Measurements from ENCODE around the gene ACOX3.

DNA sequence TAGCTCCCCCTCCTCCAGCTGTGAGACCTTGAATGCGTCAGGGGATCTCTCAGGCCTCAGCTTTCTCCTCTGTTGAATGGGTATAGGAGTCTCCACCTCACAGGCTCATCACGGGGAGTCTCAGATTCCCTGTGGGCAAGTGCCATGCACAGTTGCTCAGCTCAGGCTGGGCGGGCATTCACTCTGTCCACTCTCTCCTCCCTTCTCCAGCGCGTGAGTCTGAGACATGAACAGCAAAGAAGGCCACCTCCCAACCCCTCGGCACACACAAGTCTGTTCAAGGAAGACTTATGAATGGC lies 111.0 kb downstream of the ACOX3 start:
- no peak for TF ChIP-seq POLR2AphosphoS5 (IDR thresholded peaks at IDR 0.05)
- TF ChIP-seq, protein P1, sequence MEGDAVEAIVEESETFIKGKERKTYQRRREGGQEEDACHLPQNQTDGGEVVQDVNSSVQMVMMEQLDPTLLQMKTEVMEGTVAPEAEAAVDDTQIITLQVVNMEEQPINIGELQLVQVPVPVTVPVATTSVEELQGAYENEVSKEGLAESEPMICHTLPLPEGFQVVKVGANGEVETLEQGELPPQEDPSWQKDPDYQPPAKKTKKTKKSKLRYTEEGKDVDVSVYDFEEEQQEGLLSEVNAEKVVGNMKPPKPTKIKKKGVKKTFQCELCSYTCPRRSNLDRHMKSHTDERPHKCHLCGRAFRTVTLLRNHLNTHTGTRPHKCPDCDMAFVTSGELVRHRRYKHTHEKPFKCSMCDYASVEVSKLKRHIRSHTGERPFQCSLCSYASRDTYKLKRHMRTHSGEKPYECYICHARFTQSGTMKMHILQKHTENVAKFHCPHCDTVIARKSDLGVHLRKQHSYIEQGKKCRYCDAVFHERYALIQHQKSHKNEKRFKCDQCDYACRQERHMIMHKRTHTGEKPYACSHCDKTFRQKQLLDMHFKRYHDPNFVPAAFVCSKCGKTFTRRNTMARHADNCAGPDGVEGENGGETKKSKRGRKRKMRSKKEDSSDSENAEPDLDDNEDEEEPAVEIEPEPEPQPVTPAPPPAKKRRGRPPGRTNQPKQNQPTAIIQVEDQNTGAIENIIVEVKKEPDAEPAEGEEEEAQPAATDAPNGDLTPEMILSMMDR (IDR thresholded peaks at IDR 0.05): no peak
